Ecto neural progenitor cell (in vitro differentiated cells): Measurements from ENCODE around the gene GUCY1B1.
"Not testable (repeated sequence)": the region's sequence is repeated elsewhere in the genome, so short reads cannot be mapped to it uniquely, and the experiment has no call there.

Experiments used
- DNase-seq: peaks from one replicate; pipeline ENCODE4 v3.0.0-alpha.2; 2018; ENCODE audit warnings: low spot score

GUCY1B1 gene

DNA sequence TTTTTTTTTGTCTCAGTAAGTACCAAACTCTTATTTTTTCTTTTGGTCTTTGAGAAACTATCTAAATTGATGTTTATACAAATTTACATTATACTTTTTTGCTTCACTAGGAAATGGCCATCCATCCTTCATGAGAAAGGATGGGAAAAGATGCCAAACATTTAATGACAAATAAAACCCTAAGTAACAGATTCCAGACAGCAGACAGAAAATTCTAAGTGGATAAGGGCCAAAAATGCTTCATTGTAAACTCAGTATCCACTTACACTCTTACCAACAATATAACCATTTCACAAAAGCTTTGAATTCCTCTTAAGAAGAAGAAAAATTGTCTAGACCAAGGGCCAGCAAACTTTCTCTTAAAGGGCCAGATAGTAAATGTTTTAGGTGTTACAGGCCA is 3.5 kb downstream of the GUCY1B1 start:
- no peak for DNase-seq

DNA sequence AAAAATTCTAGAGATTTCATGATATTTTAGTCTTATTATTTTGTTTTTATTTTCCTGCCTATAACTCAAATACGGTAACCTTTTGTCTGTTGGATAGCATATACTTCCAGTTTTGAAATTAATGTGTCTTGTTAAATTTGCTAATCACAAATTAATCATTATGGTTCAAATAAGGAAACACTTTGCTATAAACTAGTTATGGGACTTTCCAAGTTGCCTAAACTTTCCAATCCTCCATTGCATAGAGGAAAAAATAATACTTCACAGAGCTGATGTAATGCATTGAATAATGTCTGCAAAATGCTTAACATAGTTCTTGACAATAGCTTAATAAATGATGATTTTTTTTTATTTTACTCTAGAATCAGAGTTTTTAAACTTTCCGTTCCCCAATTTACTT is 4.7 kb downstream of the GUCY1B1 start:
- DNase-seq = no peak

DNA sequence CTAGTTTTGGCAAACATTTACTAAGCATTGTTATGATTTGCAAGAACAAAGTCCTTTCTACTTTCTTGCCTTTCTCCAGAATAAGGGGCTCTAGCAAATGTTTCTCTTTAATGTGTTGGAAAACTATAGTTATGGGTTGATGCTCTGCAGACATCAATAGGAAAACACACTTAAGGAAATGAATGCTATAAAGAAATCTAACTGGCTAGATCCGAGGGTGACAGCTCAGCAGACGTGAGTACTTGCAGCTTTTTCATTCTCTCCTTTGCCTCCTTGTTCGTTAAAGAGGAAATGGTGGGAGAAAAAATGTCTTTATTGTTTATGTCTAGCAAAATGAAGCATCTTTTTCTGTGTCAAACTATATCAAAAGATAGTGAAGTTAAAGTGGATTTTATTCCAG is 6.3 kb downstream of the GUCY1B1 start:
- DNase-seq = no peak

DNA sequence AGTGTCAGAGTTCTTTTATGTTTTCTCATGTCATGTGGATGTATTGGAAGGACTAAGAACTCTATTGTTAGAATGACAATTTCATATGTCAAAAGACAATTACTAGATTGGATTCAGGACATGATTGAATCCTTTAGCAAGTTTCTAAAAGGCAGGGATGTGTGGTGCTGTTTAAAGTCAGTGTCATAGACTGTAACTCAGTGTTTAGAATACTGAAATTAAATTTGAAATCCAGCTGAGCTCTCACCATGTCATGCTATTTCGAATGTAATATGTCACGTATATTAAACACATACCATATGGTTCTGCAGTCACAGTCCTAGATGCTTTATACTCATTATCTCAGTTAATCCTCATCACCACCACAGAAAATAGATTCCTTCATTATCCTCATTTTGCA is 7.8 kb downstream of the GUCY1B1 start:
- DNase-seq = no peak

DNA sequence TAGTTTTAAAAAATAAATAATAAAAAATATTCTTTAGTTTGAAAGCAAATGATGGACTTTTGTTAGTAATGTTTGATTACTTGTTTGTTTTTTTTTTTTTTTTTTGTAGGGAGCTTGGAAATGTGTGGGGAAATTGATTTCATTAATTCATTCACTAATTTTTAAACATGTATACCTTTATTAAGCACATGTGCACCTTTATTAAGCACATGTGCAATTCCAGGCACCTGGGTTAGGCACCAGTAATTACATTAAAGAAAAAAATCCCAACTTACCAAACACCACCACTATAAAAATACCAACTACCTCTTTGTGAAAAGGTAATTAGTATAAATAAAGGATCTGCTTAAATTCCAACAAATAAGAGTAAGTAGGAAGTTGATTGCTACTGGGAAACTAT is 9.5 kb downstream of the GUCY1B1 start:
- no peak for DNase-seq

DNA sequence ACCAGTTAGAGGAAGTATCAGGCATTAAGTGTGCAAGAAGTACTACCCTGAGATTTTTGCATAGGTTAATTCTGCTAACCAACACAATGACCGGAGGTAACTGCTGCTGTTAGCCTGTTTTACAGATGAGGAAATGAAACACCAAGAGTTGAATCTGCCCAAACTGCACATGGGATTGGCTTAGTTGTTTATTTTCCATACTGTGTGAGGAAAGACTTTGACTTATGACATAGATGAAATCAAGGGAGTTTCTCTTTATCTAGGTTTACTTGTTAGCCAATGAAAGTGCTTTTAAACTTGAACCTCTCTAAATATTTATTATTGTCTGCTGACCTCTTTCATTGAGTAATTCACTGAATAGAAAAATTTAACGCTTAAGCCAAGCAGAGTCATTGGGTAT is 10.3 kb downstream of the GUCY1B1 start:
- DNase-seq = no peak

DNA sequence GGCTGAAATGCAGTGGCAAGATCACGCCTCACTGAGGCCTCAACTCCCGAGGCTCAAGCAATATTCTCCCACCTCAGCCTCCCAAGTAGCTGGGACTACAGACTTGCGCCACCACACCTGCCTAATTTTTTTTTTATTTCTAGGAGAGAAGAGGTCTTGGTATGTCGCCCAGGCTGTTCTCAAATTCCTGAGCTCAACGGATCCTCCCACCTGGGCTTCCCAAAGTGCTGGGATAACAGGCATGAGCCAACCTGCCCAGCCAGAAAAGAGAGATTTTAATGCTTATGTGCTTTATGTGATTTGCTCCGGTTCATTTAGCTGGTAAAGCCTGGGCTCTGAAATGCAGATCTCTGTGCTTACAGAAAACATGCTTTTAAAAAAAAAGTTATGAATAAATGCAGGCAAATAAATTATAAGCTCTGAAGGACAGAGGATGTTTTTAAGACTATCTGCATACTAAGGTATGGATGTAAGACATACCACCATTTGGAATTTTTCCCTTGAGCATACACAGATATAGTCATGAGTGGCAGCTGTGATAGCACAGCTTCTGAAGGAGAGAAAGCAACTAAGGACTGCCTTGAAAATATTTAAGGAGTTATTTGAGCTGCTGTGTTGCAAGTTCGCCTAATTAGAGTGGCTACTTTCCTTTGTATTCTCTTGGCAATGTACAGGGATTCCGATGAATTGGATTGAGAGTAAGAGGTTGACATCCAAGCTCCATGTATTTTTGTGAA is 13.8 kb downstream of the GUCY1B1 start:
- no peak for DNase-seq

DNA sequence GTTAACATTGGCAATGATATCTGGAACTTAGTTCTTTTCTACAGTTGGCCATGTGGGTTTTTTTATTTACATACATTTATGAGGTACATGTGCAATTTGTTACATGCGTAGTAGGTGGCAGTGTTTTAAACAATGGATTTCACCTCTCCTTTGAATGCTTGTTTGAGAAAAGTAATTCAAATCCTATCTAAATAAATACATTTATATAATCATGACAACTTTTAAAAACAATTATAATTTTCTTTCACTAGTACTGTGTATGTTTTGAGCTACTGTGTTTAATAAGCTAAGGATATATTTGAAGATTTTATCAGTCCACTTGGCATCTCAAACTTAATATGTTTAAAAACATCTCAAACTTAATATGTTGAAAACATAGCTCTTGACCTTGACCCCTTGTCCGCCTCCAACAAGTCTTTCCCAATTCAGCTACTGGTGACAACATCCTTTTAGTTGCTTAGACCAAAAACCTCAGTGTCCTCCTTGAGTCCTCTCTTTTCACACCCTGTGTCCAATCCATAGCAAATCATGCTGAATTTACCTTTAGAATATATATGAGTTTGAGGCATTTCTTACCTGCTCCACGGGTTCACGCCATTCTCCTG is 14.5 kb downstream of the GUCY1B1 start:
- no peak for DNase-seq

DNA sequence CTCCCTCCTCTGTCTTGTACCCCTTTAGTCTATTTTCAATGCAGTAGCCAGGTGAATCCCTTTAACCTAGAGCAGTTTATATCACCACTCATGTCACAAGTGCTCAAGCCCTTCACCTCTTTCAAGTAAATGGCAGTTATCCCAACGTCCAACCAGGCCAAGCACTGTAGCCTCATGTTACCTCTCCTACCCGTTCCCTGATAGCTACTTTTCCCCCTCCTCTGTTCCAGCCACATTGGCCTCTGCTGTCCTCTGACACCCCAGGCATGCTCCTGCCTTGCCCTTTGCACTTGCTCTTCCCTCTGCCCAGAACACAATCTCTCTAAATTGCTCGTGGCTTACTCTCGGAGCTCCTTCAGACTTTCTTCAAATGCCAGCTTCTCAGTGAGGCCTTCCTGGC is 15.2 kb downstream of the GUCY1B1 start:
- no peak for DNase-seq

DNA sequence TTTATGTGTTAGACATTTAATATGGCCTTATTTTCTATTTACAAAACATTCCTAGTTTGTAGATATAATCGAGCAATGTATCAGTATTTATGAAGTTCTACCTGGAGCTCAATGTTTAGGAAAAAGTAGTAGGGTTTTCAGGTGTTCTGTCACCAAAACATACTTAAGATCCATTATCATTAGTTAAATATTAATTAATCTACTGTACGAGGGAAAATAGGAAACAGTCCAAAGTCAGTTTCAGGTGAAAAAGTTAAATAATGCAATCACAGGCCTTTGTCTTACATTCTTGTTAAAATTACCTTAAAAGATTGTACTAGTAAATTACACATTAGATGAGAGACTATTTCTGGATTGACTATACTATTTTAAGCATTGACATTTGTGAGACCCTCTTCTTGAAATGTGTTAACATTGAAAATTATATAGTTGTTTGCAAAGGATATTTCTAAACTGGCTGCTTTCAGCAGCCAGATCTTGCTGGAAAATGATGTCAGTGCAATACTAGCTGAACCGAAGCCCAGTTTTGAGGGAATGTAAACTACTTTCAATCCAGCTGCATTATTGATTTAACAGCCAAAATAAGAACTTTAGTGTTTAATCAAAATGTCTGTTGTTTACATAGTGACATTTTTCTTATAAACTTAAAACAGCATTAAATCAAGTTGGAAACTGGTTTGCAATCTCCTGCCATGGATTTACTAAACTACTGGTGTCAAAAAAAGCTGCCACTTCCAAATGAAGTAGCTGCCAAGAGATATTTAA is 19.3 kb downstream of the GUCY1B1 start:
- no peak for DNase-seq

DNA sequence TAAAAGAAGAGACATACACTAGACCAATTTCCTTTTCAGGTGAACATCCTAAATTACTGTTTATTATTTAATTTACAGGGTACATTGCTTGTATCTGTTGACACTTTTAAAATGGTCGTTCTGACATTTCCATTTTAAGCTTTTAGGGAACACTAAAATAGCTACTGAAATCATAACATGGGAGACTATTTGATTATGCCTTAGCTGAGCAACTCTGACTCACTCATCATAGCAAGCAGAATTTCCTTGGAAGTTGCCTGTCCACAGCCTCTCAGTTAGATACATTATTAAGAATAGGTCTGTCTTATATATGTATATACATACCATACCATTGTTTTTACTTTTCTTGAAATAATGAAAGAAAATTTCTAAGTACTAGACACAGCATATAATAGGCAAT is 22.0 kb downstream of the GUCY1B1 start:
- no peak for DNase-seq

DNA sequence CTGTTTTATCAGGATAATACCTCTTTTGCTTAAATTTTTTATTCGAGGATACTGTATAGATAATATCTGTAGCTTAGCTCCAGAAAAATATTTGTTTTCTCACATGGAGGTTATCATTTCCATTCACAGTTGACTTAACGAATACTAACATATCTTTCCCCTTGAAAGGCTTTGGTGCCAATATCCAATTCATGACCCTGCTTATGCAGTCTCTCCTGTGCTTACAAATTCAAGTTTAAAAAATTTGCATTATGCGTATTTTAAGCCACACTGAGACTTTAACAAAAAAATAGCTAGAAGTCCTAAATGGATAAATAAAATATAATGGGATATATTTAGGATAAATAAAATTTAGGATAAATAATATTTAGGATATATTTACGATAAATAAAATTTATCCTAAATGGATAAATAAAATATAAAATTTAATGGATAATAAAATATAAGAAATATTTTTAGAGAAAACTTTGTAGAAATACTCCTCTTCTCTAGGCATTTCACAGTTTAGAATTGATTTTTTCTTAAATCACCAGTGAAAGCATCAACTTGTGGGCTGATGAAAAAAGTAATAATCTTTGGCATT is 22.5 kb downstream of the GUCY1B1 start:
- no peak for DNase-seq

DNA sequence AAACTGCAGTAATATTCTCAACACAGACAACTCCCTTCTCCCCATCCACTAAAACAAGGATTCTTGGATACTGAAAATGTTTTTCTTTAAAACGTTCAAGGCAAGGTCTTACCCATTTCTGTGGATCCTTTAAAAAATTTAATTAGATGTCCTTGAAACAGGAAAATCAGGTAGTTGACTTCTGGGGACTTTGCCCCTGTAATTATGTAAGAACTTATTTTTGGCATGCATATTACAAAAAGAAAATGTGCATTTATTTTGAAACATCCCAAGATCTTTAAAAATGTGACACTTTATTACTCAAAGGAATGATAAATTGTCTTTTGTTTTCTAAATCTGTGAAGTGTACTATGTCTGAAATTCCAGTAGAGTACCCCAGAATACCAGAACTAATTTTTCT is 25.8 kb downstream of the GUCY1B1 start:
- no peak for DNase-seq

DNA sequence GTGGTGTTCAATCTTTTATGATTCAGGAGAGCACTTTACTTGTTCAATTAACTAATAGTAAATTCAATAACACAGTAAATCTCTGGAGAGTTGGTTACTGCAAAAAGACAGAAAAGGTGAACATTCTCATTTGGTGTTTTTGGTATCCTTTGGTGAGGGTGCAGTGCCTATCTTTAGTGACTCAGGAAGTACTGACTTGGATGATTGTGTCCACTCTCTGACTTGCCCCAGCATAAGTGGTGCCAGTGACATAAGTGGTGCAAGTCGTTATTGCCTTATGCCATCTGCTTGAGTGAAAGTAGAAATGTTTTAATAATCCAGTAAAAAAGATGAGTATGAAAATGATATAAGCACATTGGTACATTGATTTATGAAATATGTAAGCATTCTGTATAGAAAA is 27.0 kb downstream of the GUCY1B1 start:
- no peak for DNase-seq

DNA sequence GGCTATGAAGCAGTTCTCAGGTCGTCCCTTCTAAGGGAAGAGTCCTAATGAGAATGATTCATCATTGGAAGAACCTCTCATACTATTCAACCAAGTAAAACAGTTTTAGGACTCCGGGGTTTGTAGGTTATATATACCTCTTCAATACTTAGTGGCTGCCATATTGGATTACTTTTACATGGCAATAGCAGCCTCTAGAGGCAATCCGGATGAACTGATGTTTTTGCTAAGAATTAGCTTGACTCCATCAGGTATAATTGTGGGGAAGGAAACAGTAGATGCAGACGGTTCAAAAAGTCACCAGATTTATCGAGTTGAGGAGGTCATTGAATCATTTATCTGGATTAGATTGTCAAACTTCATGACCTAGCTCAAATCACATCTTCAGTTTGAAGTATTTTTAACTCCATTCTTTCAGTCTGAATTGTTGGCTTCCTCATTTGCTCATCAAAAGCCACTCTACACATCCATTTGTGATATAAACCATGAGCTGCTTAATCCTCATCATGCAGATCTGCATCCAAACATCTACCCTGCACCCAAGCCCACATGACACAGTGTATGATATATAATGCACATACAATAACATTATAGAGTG is 28.4 kb downstream of the GUCY1B1 start:
- no peak for DNase-seq

DNA sequence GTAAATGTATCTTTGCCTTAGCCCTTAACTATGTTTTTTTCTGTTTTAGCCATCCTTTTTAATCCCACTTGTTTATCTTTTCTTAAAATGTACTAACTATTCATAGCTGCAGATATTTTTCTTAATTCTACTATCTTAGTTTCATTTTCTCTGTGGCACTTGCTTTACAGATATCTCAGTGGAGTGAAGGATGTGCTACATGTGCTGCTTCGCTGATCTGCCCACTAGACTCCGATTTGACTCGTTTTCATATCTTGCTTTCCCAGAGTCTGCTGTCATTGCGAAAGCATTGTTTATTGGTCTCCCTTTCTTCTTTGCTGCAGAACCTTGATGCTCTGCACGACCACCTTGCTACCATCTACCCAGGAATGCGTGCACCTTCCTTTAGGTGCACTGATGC is 30.6 kb downstream of the GUCY1B1 start:
- DNase-seq = no peak

DNA sequence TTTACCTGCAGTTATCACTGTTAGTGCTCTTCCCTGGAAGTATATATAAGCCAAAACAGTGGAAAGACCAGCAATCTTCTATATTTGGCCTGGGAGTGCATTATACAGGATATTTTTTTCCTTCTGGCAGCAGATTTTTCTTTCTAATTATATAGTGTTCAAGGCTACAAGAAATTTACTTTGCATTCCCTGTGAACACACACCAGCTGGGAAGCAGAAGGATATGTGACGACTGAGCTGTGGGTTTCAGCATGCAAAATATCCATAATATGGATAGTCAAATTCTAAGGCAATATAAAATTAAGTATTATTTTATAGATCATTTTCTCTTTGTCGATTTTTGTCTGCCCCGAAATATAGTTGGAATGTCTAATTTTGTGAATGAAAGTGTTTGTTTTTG is 31.2 kb downstream of the GUCY1B1 start:
- no peak for DNase-seq

DNA sequence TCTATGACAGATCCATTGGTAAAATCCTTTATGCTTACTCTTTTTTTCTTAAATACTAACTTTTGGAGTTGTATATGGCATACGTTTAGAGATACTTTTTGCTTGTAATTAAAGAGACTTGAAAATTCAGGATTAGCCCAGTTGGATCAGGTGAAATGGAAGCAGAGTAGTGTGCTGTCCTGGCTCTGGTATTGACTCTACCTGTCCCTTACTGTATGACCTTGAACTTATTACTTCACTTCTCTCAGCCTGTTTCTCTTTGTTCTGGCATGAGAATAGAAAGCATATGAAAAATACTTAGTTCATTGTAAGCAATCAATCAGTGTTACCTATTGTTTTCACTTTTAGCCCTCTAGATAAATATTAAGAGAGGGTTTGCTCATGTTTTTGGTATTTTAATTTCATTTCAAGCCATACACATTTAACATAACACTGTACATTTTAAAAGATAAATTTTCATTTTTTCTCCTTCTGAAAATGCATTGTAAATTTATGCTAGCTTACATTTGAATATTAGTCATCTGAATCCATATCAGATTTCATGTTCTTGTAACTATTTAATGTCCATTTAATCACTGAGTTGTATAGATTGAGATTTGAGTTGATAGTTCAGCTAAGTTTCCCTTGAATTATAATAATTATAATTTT is 35.9 kb downstream of the GUCY1B1 start:
- DNase-seq = no peak

DNA sequence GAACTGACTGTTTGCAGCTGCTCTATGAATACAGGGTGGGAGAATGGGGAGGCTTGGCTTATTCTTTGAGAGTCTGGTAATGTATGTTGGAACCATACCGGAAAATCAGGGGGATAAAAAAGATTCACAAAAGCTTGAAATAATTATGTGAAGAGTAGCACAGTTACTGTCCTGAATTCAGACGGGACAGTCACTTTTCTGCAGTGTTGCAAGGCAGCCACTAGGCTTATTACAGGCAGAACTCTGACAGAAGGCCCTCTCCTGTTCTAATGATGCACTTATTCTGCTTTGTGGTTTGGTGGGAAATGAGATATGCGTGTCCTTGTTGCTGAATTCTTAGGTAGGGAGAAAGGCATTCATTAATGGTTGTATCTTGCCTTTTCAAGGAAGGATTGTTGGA is 37.2 kb downstream of the GUCY1B1 start:
- no peak for DNase-seq

DNA sequence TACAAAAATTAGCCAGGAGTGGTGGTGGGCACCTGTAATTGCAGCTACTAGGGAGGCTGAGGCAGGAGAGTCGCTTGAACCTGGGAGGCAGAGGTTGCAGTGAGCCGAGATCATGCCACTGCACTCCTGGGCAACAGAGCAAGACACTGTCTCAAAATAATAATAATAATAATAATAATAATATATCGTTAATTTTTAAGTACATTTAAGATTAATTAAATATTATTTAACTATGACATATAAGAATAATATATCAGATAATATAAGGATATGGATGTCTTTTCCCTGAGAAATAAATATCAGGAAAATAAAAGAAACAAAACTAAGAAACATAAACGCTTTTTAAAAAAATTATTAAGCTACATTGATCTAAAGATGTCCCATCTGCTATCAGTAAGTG is 38.8 kb downstream of the GUCY1B1 start:
- not testable (repeated sequence) for DNase-seq

DNA sequence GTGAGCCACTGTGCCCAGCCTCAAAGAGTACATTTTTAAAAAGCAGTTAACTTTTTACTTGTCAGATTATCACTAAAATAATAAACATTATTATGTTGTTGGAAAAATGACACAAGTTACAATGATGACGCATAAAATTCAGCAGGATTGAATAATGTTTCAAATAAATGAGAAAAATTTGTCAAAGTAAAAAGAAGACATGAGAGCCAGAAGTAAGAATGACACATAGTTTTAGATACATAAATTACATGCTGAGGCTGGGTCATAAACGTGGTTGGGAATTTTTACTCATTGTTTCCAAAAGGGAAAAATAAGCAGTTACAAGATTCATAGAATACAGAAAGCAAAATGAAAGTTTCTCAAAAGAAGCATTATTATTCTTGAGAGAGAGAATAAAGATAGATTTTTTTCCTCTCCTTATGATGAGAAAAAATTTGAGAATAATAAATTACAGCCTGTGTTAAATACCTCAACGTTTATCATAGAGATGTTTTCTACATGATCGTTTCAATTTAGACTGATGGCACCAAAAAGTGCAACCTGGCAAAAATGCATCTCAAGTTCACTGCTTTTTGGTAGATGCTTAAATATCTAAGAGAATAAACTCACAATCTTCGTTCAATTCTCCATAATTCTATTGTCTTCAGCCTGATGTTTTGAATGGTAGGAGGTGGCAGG is 40.4 kb downstream of the GUCY1B1 start:
- DNase-seq = no peak

DNA sequence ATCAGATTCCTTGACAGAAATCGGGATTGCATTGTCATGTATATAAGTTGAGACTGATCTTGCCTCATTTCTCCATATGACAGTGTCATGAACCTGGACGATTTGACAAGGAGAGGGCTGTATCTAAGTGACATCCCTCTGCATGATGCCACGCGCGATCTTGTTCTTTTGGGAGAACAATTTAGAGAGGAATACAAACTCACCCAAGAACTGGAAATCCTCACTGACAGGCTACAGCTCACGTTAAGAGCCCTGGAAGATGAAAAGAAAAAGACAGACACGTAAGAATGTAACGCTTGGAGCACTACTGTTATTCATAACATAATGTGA is 40.9 kb downstream of the GUCY1B1 start:
- no peak for DNase-seq
